Measurements from ENCODE around the gene HMGCLL1.

- TF ChIP-seq CTCF (IDR thresholded peaks at IDR 0.05) (no peak), POLR2A (IDR thresholded peaks at IDR 0.05) (no peak)
Measured at GRCh38 chr6:55410674-55411073, 168.3 kb downstream of the HMGCLL1 start.
